NCI-H1048 (cell line): Measurements from ENCODE around the gene CHL1.

ENCODE experiments used
- DNase-seq: peaks from one replicate; lab custom pipeline; 2025; lab: John Stamatoyannopoulos, UW

The CHL1 gene

DNA sequence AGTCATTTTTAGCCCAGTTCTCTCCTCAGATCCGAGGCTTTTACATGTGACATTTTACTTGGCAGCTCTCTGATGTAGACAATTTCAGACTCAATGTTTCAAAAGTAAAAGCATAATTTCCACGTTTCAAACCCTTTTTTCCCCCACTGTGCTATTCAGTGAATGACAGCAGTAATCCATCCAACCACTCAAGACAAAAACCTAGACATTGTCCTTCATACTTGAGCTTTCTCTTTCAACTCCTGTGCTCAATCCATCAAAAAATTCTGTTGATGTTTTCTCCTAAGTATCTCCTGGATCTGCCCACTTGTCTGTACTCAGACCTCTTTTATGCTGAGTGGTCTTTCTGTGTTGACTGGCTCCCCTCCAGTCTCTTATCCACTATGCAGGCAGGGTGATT is 214.7 kb downstream of the CHL1 start:
- DNase-seq = no peak

- no peak for DNase-seq
Observed at GRCh38 chr3:414063-414462, 217.5 kb downstream of the CHL1 start.

DNA sequence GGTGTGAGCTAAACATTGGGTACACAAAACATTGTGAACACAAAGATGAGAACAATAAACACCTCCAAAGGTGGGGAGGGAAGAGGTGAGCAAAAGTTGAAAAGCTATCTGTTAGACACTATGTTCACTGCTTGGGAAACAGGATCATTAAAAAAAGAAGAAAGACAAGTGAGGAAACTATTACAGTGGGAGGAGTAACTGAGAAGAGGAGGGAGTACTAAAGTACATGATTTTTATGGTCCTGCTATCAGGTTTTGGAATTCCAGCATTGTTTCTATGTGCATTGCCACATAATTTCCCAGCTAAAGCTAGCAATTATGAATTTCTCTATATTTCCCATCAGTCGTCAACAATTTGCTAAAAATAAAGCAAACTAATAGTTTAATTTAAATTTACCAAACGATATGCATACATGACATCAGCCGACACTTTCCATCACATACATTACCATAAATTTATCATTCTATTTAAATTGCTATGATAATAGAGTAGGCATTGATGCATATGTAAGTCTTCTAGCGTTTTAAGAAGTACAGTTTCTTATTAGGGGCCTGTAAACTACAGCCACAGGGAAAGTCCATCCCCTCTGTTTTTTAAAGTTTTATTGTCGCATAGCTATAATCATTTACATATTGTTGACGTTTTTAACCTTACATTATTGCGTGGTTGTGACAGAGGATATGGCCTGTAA is 221.8 kb downstream of the CHL1 start:
- DNase-seq = no peak

- no peak for DNase-seq
Observed at GRCh38 chr3:420584-420983, 224.0 kb downstream of the CHL1 start.

DNA sequence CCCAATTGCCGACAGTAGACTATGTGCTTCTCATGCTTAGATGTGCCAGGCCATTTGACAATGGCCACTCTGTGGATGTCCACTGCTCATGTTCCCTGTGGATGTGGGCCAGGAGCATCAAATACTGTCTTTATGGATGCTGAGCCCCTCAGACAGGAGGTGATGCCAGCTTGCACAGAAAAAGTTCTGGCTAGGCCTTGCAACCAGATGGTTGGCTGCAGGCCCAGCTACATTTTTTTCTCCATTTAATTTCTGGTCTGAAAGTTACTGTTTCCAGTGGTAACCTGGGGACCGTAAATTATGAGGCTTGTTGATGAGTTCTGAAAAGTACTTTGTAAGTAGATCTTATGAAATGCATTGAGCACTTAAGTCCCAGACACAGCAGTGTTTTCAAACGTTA is 228.5 kb downstream of the CHL1 start:
- no peak for DNase-seq

GRCh38 chr3:426072-426471 is 229.5 kb downstream of the CHL1 start:
- no peak for DNase-seq

- DNase-seq = peak; percentile 62
Observed at GRCh38 chr3:427128-427527, 230.6 kb downstream of the CHL1 start.

GRCh38 chr3:430186-430585 is 233.6 kb downstream of the CHL1 start:
- no peak for DNase-seq

DNA sequence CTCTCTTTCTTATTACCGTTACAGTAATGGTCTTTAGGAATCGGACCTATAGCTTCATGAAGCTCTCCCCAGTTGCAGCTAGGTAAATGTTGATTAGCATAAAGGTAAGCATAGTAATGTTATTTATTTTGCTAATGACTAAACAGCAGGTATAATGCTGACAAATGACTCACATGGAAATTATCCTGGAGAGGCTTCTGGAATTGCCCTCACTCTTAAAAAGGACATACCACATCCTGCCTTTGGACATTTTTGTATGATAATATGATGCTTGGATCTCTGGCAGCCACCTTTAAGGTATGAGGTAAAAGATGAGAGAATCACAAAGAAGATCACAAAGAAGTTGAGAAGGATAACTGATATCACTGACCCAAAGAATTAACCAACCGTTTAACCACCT is 238.6 kb downstream of the CHL1 start:
- DNase-seq = no peak

DNA sequence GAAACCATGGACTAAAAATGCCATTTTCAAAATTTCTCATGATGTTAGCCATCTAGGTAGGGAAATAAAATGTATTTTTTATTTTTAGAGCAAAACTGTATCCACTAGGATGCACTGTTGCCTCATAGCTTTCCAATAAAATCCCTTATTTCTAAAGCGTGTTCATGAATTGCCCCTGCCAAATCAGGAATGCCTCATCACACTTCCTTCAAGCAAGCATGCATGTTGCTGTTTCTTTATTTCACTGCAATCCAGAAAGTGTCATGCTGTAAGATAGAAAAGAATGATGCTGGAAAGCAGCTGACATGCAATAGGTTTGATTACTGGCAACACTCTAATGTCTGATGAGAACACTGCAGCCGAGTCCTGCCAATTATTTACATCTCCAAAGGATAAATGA is 239.5 kb downstream of the CHL1 start:
- no peak for DNase-seq

GRCh38 chr3:440826-441225 is 244.3 kb downstream of the CHL1 start:
- DNase-seq = no peak

DNA sequence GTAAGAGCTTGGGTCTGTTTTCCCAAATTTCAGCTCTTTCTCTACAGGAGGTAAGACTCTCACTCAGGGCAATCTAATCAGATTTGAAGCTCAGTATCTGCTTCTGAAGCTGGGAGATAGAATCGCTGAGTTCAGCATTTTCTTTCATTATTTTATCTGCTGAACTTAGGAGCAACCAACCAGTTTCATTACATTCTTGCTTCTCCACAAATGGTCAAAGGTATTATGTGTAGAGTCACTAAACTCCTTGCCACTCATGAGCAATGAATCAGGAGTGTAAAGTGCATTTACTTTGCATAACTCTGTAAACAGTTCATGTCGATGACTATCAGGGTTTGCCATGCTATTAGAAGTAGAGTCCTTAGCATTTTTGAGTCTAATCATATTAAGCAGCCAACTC is 249.4 kb downstream of the CHL1 start:
- no peak for DNase-seq

DNA sequence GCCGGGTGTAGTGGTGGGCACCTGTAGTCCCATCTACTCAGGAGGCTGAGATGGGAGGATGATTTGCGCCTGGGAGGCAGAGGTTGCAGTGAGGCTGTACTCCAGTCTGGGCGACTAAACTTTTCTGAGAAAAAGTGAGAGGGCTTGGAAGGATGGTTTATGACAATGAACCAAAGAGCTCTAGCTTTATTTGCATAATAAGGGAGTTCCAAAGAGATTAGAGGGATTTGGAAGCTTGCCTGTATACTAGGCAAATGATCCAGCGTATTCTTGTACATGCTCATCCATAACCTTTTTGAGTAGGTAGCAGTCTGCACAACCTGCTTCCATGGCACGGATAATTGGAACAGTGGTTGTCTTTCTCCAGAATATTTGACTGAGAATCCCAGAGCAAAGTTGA is 251.1 kb downstream of the CHL1 start:
- DNase-seq = peak; percentile 54

DNA sequence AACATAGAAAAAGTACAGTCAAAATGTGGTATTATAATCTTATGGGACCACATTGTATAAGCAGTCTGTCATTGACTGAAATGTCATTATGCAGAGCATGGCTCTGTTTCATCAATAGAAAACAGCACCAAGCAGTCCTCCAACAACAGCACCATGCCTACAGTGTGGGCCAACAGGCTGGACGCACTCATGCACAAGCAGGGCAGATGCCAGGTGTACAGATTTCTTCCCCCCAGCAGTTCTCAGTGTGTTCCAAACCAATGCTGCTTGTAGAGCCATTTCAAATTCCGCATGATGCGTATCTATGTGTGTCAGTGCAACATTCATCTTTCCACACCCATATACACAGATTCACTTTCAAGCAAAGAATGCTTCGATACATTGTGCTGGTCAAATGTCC is 253.1 kb downstream of the CHL1 start:
- DNase-seq = no peak

- DNase-seq = no peak
Observed at GRCh38 chr3:452221-452620, 255.7 kb downstream of the CHL1 start.

DNA sequence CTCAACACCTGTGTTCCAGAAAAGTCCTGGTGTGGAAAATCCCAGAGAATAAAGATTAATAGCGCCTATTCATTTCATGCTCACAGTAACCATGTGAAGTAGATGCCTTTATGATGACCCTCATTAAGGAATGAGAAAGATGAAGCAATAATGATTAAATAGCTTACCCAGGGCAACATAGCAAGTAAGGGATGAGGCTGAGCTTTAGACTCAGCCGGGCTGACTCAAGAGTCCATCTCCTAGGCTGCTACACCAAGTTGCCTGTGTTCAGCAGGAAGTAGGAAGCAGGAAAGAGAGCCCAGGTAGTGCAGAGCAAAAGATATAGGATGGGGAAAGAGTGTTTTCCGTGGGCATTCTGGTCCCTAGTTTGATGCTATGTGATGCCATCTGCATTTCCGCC is 256.5 kb downstream of the CHL1 start:
- DNase-seq = no peak

- no peak for DNase-seq
Observed at GRCh38 chr3:454986-455385, 258.4 kb downstream of the CHL1 start.

- DNase-seq = no peak
Observed at GRCh38 chr3:458124-458523, 261.6 kb downstream of the CHL1 start.

- DNase-seq = no peak
Observed at GRCh38 chr3:458653-459310, 262.2 kb downstream of the CHL1 start.
